GM18505 (cell line): ENCODE data around the gene DUS3L.

ENCODE experiments used
- ATAC-seq: cut with Tn5 transposase; IDR thresholded peaks from one replicate; pipeline ENCODE4 v1.9.1; 2021; ENCODE audit not compliant: unreplicated experiment
- POLR2A ChIP-seq: IDR thresholded peaks from 4 replicates; pipeline ENCODE4 v1.6.1; 2011; ENCODE audit warnings: borderline replicate concordance; ENCODE audit not compliant: insufficient read depth, insufficient read length; ENCODE audit errors: extremely low read depth

Gene DUS3L

DNA sequence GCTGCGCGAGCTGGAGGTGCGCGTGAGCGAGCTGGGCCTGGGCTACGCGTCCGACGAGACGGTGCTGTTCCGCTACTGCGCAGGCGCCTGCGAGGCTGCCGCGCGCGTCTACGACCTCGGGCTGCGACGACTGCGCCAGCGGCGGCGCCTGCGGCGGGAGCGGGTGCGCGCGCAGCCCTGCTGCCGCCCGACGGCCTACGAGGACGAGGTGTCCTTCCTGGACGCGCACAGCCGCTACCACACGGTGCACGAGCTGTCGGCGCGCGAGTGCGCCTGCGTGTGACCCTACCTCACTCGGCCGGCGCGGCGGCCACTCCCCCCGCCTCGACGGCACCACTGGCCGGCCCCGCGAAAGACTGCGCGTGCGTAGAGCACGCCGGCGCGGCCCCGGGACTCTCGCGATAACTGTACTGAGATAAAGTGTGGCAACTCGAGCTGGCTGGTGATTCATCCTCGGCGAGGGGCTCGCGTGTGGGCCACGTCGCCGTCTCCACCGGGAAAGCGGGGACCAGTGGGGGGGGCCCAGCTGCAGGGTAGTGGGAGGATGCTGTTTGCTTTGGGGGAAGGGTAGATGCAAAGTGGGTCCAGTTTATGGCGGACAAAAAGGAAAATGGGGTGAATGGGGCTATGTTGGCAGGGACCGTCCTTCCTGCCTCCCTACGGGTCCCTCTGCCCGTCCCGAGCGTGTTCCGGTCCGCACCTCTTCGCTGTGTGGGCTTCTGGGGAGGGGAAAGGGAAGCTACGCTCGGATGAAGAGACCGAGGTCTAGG is 37.1 kb upstream of the DUS3L start:
- TF ChIP-seq POLR2A = peak; percentile 91
- peak; percentile 67 for ATAC-seq

DNA sequence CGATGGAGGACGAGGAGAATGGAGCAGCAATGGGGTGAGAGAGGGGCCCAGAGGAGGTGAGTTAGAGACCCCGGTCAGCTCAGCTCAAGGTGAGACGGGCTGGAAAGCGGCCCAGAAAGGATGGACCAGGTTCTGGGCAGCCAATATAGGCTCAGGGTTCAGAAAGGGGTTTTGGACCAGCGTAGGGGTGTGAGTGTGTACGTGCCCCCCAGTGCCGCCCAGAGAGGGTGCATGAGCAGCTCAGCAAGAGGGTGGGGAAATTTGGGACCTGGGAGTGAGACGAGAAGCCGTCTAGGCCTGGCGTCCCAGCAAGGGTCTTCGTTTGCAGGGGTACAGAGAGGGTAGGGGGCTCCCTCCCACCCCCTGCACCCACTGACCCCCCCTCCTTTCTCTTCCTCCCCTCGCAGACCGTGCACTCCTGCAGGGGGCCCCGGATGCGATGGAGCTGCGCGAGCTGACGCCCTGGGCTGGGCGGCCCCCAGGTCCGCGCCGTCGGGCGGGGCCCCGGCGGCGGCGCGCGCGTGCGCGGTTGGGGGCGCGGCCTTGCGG is 36.5 kb upstream of the DUS3L start:
- no peak for ATAC-seq
- no peak for TF ChIP-seq POLR2A

DNA sequence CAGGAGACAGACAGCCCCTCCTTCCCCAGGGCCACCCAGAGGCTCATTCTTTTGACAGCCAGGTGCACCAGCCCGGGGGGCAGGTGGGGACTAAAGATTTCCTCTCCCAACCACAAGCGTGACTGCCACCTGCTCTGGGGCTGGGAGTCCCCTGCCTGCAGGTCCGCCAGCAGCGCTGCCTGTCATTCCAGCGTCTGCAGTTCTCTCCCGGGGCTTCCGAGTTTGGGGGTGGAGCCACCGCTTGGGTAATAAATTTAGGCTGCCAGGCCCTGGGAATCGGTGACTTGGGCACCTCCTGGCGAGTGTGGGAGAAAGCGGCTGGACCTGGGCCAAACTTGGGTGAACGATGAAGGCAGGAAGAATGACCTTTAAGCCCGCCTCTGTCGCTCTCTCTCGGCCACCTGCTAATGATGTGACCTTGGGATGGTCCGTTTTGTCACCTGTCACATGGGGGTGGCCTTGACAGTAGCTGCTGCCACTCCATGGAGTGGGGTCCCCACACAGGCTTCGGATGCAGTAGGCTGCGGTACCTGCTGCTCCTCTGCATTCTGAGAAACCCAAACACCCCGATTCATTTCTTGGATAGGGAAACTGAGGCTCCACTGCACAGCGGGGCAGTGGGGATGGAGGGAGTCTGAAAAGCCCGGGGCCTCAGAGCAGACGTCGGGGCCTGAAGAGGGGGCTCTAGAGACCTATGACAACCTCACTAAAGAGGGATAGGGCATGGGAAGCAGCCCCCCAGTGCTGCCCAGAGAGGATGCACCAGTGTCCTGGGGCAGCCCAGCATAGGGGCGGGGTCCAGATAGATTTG is 35.8 kb upstream of the DUS3L start:
- TF ChIP-seq POLR2A = no peak
- no peak for ATAC-seq

DNA sequence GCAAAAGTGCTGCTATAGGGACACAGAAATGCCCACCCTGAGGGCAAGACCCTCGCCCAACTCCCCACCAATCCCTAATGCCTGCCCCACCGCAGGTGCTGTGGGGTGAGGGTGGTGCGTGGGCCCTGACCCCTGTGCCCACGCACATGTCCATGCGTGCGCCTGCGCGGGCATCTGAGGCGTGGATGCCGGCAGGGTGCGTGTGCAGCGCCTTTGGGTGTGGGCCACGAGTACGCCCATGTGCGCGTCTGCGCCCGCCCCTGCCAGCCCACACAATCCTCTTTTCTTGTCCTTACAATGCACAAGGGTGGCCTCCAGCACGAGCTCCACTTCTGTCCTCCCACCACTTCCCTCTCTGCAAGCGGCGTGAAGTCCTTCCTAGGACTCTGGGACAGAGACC is 34.2 kb upstream of the DUS3L start:
- no peak for ATAC-seq
- no peak for TF ChIP-seq POLR2A

DNA sequence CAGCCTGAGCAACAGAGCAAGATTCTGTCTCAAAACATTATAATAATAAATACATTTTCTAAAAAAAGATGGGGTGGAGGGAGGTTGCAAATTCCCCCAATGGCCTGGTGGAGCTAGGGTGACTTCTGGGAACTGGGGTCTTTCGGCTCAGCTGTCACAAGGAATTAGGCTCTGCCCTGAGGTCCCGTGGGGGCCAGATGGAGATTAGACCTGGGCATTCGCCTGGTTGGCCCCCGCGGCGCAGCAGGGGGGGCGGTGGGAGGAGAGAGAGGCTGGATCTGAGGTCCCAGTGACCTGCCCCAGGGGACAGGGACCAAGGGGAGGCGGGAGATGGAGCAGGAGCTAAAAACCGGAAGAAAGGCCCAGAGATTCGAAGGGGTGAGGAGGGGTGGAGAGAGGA is 33.8 kb upstream of the DUS3L start:
- no peak for TF ChIP-seq POLR2A
- no peak for ATAC-seq

DNA sequence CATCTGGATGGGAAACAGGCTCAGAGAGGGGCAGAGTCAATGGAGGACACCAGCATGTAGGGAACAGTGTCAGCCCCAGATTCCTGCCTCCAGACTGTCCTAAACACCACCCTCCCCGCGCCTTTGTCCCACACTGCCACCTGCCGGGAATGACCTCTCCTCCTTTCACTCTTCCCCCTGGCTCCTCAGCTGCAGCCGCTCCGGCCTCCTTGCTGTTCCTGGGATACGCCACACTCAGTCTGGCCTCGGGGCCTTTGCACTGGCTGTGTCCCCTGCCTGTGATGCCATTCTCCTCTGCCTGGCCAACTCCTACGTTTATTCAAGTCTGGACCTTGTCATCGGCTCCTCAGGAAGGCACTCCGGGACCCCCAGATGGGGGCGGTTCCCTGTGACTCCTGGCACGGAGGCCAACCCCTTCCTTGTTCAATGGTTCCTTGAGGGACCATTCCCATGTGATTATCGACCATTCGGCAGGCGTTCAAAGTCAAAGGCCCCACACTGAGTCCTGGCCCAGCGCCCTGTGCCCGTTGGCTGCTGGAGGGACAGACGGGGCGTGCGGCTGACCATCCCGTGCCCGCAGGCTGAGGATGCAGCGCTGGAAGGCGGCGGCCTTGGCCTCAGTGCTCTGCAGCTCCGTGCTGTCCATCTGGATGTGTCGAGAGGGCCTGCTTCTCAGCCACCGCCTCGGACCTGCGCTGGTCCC is 32.8 kb upstream of the DUS3L start:
- no peak for TF ChIP-seq POLR2A
- ATAC-seq = no peak

DNA sequence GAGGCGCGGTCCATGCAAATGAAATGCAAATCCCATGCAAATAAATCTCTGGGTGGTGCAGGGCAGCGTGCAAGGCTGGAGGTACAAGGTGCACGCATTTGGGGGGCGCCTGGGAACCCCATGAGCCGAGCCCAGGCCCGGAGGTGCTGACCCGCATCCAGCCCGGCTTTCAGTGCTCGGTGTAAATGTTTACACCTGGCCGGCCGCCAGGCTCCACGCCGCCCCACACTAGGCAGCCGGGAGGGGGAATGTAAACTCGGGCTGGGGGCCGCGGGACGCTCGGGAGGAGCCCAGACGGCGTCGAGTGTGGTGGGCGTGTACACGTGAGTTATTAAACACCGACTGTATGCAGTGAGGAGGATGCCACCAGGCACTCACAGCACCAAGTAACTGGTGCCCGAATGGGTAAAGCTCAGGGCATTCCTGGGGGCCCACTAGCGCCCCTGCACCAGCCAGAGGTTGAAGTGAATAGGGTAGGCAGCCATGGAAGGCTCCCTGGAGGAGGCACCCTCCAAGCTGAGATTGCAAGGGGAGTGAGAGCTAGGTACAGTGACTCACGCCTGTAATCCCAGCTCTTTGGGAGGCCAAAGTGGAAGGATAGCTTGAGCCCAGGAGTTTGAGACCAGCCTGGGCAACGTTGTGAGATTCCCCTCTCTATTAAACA is 31.4 kb upstream of the DUS3L start:
- no peak for TF ChIP-seq POLR2A
- ATAC-seq = no peak

DNA sequence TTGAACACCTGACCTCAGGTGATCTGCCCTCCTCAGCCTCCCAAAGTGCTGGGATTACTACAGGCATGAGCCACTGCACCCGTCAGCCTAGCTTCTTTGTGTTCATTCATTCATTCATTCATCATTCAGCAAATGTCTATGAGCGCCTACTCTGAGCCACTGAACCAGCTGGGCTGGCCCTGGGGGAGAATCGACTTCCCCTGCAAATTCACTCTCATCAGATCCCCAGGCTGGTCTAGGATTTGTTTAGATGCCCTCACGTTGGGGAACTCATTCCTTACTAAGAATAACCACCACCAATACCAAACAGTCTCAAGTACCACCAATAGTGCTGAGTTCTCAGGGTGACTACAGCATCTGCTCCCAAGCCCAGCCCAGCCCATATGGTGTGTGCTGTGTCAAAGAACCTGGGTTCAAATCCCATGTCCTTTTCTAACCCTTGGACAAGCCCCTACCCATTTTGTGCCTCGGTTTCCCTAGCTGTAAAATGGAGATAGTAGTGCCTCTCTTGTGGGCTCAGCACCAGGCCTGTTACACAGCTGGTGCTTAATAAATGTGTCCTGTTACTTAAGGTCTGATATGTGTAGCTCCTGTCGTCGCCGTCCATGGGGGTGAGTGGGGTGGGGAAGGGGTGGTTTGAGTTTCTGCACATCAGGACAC is 30.7 kb upstream of the DUS3L start:
- no peak for TF ChIP-seq POLR2A
- no peak for ATAC-seq

DNA sequence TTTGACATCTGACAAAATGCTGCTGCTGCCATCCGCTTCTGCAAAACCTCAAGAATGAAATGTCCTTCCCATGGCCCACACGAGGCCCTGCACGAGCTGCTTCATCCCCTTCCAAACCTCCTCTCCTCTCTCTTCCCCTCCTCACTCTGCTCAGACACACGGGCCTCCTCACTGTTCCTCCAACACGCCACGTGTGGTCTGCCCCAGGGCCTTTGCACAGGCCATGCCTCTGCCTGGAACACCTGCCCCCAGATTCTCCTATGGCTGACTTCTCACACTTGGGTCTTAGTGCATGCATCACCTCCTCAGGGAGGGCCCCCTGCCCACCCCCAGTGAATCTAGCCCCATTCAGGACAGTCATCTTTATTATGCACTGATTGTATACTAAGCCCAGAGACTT is 29.8 kb upstream of the DUS3L start:
- no peak for ATAC-seq
- no peak for TF ChIP-seq POLR2A

DNA sequence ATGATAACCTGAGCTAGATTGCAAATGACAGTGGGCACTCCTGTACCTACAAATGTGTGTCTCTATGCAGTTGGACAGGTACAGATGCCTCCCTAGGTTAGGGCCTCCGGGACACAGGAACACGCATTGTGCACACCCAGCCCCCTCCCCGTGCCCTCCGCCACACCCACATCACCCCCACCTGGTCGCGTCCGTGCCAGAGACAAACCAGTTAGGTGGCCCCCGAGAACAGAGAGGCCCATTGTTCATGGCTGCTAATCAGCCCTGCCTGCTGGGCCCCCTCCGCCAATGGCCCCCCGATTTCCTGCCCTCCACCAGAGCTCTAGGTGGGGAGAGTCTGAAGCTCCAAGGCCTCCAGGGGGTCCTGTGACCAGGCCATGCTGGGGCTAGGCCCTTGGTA is 27.6 kb upstream of the DUS3L start:
- ATAC-seq = no peak
- TF ChIP-seq POLR2A = no peak

DNA sequence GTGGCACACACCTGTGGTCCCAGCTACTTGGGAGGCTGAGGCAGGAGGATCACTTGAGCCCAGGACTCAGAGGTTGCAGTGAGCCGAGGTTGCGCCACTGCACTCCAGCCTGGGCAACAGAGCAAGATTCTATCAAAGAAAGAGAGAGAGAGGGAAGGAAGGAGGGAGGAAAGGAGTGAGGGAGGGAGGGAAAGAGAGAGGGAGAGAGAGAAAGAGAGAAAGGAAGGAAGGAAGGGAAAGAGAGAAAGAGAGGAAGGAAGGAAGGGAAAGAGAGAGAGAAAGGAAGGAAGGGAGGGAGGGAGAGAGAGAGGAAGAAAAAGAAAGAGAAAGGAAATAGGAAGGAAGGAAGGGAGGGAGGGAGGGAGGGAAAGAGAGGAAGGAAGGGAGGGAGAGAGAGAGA is 26.3 kb upstream of the DUS3L start:
- no peak for TF ChIP-seq POLR2A
- ATAC-seq = no peak

DNA sequence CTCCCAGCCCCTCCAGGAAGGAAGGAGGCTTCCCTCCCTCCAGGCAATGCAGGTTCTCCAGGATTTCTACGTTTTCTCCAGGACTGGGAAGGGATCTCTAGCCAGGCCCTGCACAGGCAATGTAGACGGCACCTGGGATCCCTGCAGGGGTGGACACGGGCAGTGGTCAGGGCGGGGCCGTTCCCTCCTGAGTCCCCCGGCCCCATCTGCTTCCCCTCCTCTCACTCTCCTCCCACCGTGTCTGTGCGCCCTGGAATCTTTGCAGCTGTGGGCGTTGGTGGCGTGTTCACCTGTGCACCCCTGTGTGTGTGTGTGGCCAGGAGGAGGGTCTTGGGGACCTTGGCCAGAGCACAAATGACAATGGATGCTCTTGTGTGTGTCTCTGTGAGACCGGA is 23.9 kb upstream of the DUS3L start:
- no peak for TF ChIP-seq POLR2A
- ATAC-seq = no peak
